CD14-positive monocyte (primary cell): Measurements from ENCODE around the gene DNAJC7. TPM values are rescaled to one million over a fixed set of nuclear protein-coding genes. Genes with fewer than 3 reads are reported as not detected.

Experiments used
- DNase-seq, 3 donors: peaks; one replicate each; pipeline ENCODE4 v3.0.0-alpha.2; 2011 to 2022
- H2AFZ ChIP-seq: 2 replicates; pipeline ENCODE4 v1.6.0; 2012; ENCODE audit warnings: mild to moderate bottlenecking, low read depth, low read length, inconsistent platforms; ENCODE audit not compliant: insufficient read depth, poor library complexity, severe bottlenecking
- H3K27ac ChIP-seq, 2 donors: 1 replicate in 1 of 2; 2 replicates in 1 of 2; pipeline ENCODE4 v1.5.1; 2012 to 2013; ENCODE audit warnings: low read length in 2 of 2, control low read depth in 1 of 2, inconsistent platforms in 1 of 2, low read depth in 1 of 2, mild to moderate bottlenecking in 1 of 2
- H3K27me3 ChIP-seq, 2 donors: one replicate each; pipeline versions ENCODE4 v1.6.0 to v1.6.1; 2011 to 2013; ENCODE audit warnings: low read length in 2 of 2; ENCODE audit not compliant: control insufficient read depth in 2 of 2, insufficient read depth in 2 of 2
- H3K36me3 ChIP-seq, 2 donors: replicated peaks in 1 of 2; 1 replicate in 1 of 2; 2 replicates in 1 of 2; pipeline versions ENCODE4 v1.5.1 to v1.6.1; 2012 to 2013; ENCODE audit warnings: low read length in 2 of 2, control low read depth in 1 of 2, inconsistent platforms in 1 of 2, mild to moderate bottlenecking in 1 of 2; ENCODE audit not compliant: insufficient read depth in 2 of 2, control insufficient read depth in 1 of 2
- H3K4me1 ChIP-seq, 2 donors: 1 replicate in 1 of 2; 2 replicates in 1 of 2; pipeline versions ENCODE4 v1.5.1 to v1.6.1; 2012 to 2013; ENCODE audit warnings: low read length in 2 of 2, control low read depth in 1 of 2, inconsistent platforms in 1 of 2, mild to moderate bottlenecking in 1 of 2, moderate library complexity in 1 of 2; ENCODE audit not compliant: insufficient read depth in 2 of 2, control insufficient read depth in 1 of 2
- H3K4me2 ChIP-seq: replicated peaks from 2 replicates; pipeline ENCODE3; 2012; ENCODE audit warnings: low read length, moderate library complexity, mild to moderate bottlenecking; ENCODE audit not compliant: poor library complexity, severe bottlenecking; ENCODE audit errors: extremely low read depth
- H3K4me3 ChIP-seq, 3 experiments: fragments of 200-600 bp in 1 of 3; sonication (generic) in 1 of 3; replicated peaks in 1 of 3; 1 replicate in 2 of 3; 2 replicates in 1 of 3; pipeline ENCODE4 v1.5.1; 2011 to 2013; ENCODE audit warnings: low read length in 3 of 3, mild to moderate bottlenecking in 3 of 3, control low read depth in 2 of 3, low read depth in 2 of 3, inconsistent platforms in 1 of 3, moderate library complexity in 1 of 3
- H3K79me2 ChIP-seq: 2 replicates; pipeline ENCODE4 v1.6.0; 2012; ENCODE audit warnings: mild to moderate bottlenecking, control low read depth, inconsistent platforms, low read length, moderate library complexity; ENCODE audit not compliant: insufficient read depth
- H3K9ac ChIP-seq: 2 replicates; pipeline ENCODE4 v1.6.0; 2017; ENCODE audit warnings: low read length, mild to moderate bottlenecking; ENCODE audit not compliant: insufficient read depth, poor library complexity, severe bottlenecking
- H3K9me3 ChIP-seq, 2 donors: replicated peaks in 1 of 2; 1 replicate in 1 of 2; 2 replicates in 1 of 2; pipeline versions ENCODE4 v1.5.1 to v1.6.1; 2012 to 2013; ENCODE audit warnings: low read length in 2 of 2, control low read depth in 1 of 2; ENCODE audit not compliant: control insufficient read depth in 1 of 2, insufficient read depth in 1 of 2
- H4K20me1 ChIP-seq: 2 replicates; pipeline ENCODE4 v1.6.0; 2012; ENCODE audit warnings: mild to moderate bottlenecking, low read length, control low read depth, moderate library complexity; ENCODE audit not compliant: insufficient read depth
- H3K27ac Mint-ChIP-seq, 7 donors: one replicate each; pipeline ENCODE4 v1.8.0; 2020; ENCODE audit warnings: mild to moderate bottlenecking in 7 of 7, mixed read lengths in 7 of 7, moderate library complexity in 6 of 7, inconsistent platforms in 2 of 7
- H3K27me3 Mint-ChIP-seq, 3 donors: one replicate each; pipeline ENCODE4 v1.8.0; 2021 to 2022; ENCODE audit warnings: low read depth in 3 of 3, mild to moderate bottlenecking in 3 of 3, mixed read lengths in 3 of 3, moderate library complexity in 3 of 3, inconsistent platforms in 1 of 3
- H3K36me3 Mint-ChIP-seq, 2 donors: one replicate each; pipeline ENCODE4 v1.8.0; 2020; ENCODE audit warnings: mixed read lengths in 2 of 2, inconsistent platforms in 1 of 2, mild to moderate bottlenecking in 1 of 2
- H3K4me1 Mint-ChIP-seq: one replicate; pipeline ENCODE4 v1.8.0; 2020; ENCODE audit warnings: mild to moderate bottlenecking, mixed read lengths
- H3K4me3 Mint-ChIP-seq, 2 donors: one replicate each; pipeline ENCODE4 v1.8.0; 2020; ENCODE audit warnings: mild to moderate bottlenecking in 2 of 2, mixed read lengths in 2 of 2, moderate library complexity in 1 of 2
- H3K9me3 Mint-ChIP-seq, 7 donors: one replicate each; pipeline ENCODE4 v1.8.0; 2020 to 2022; ENCODE audit warnings: mixed read lengths in 7 of 7, mild to moderate bottlenecking in 6 of 7, moderate library complexity in 6 of 7, inconsistent platforms in 2 of 7
- WGBS: methylation state at CpG from one replicate; pipeline ENCODE4 v1.1.5; 2013; ENCODE audit warnings: missing lambda C conversion rate; ENCODE audit not compliant: insufficient coverage; 5-methylcytosine and 5-hydroxymethylcytosine counted together
- intact Hi-C, 2 donors: fragments of 100-400 bp; cut with micrococcal nuclease; formaldehyde crosslinking; loops; one replicate each; pipeline versions ENCODE4 v1.15.0 to v1.15.1; 2023
- polyA plus RNA-seq, 3 donors: library from polyadenylated mRNA; depleted of rRNA in 1 of 3; unstranded in 2 of 3; stranded (reverse) in 1 of 3; fragments of 300-500 nt in 2 of 3; fragments of >200 nt in 1 of 3; fragmentation: Illumina TruSeq in 2 of 3; gene quantifications; 1 replicate in 2 of 3; 2 replicates in 1 of 3; pipeline ENCODE4 v1.2.3, GENCODE V29; 2012 to 2021
- TF ChIP-seq, protein P1 (sequence below): fragments of 200-600 bp; IDR thresholded peaks from one replicate; pipeline ENCODE4 v1.8.0; 2022; ENCODE audit warnings: antibody characterized with exemption, mild to moderate bottlenecking

DNAJC7 gene
- polyA plus RNA-seq, 3 donors, result 29.1 to 79.7 (median 59.6) TPM

GRCh38 chr17:42058063-42058462 lies 40.8 kb upstream of the DNAJC7 start:
- no peak overlapping the region for H3K27ac Mint-ChIP-seq

GRCh38 chr17:42056635-42057034 lies 39.4 kb upstream of the DNAJC7 start:
- Histone ChIP-seq H3K4me3 (no peak overlapping the region), H2AFZ (no peak overlapping the region), H3K27ac (no peak overlapping the region), H3K4me1 (no peaks in the 10 kb centered on the region), H3K27me3 (peaks cover 0 to 4% of the 10 kb centered on the region in 2 donors), H3K4me2 (no peak overlapping the region), H3K9ac (no peak overlapping the region), H3K79me2 (no peaks in the 10 kb centered on the region), H3K36me3 (no peaks in the 10 kb centered on the region), H4K20me1 (no peaks in the 10 kb centered on the region), H3K9me3 (no peaks in the 10 kb centered on the region)
- TF ChIP-seq, protein P1, sequence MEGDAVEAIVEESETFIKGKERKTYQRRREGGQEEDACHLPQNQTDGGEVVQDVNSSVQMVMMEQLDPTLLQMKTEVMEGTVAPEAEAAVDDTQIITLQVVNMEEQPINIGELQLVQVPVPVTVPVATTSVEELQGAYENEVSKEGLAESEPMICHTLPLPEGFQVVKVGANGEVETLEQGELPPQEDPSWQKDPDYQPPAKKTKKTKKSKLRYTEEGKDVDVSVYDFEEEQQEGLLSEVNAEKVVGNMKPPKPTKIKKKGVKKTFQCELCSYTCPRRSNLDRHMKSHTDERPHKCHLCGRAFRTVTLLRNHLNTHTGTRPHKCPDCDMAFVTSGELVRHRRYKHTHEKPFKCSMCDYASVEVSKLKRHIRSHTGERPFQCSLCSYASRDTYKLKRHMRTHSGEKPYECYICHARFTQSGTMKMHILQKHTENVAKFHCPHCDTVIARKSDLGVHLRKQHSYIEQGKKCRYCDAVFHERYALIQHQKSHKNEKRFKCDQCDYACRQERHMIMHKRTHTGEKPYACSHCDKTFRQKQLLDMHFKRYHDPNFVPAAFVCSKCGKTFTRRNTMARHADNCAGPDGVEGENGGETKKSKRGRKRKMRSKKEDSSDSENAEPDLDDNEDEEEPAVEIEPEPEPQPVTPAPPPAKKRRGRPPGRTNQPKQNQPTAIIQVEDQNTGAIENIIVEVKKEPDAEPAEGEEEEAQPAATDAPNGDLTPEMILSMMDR, result no peak
- H3K36me3 Mint-ChIP-seq, result no peaks in the 10 kb centered on the region
- intact Hi-C loops, result no loop called here
- WGBS, result 67% methylated on average over 1 of the region's 3 CpGs
- DNase-seq, result no peak
- H3K4me1 Mint-ChIP-seq, result peaks cover 8% of the 10 kb centered on the region
- peaks cover 12 to 28% (median 23%) of the 10 kb centered on the region in 3 donors for H3K27me3 Mint-ChIP-seq
- peaks cover 0 to 3% (median 0%) of the 10 kb centered on the region in 7 donors for H3K9me3 Mint-ChIP-seq
- H3K4me3 Mint-ChIP-seq, result no peak overlapping the region
- H3K27ac Mint-ChIP-seq, result no peak overlapping the region

More at GRCh38 chr17:42058063-42058462, 40.8 kb upstream of the DNAJC7 start:
- DNase-seq, result no peak
- Histone ChIP-seq H3K9ac (no peak overlapping the region), H3K9me3 (no peaks in the 10 kb centered on the region), H3K4me3 (no peak overlapping the region), H4K20me1 (no peaks in the 10 kb centered on the region), H3K4me2 (no peak overlapping the region), H3K36me3 (no peaks in the 10 kb centered on the region), H3K27me3 (peaks cover 0 to 4% of the 10 kb centered on the region in 2 donors), H2AFZ (no peak overlapping the region), H3K4me1 (peaks cover under 1 to 4% of the 10 kb centered on the region in 2 donors), H3K79me2 (no peaks in the 10 kb centered on the region), H3K27ac (no peak overlapping the region)
- no peaks in the 10 kb centered on the region for H3K36me3 Mint-ChIP-seq
- TF ChIP-seq, protein P1, result no peak
- intact Hi-C loops, result no loop called here
- H3K4me1 Mint-ChIP-seq, result peaks cover 12% of the 10 kb centered on the region
- 90% methylated on average over 7 of the region's 7 CpGs for WGBS
- peaks cover 0 to 3% (median 0%) of the 10 kb centered on the region in 7 donors for H3K9me3 Mint-ChIP-seq
- no peak overlapping the region for H3K4me3 Mint-ChIP-seq
- H3K27me3 Mint-ChIP-seq, result peaks cover 11 to 19% (median 14%) of the 10 kb centered on the region in 3 donors
